ENCODE measurements around the gene CRYBG1.
"Not testable (repeated sequence)": the region's sequence is repeated elsewhere in the genome, so short reads cannot be mapped to it uniquely, and the experiment has no call there.

The CRYBG1 gene

DNA sequence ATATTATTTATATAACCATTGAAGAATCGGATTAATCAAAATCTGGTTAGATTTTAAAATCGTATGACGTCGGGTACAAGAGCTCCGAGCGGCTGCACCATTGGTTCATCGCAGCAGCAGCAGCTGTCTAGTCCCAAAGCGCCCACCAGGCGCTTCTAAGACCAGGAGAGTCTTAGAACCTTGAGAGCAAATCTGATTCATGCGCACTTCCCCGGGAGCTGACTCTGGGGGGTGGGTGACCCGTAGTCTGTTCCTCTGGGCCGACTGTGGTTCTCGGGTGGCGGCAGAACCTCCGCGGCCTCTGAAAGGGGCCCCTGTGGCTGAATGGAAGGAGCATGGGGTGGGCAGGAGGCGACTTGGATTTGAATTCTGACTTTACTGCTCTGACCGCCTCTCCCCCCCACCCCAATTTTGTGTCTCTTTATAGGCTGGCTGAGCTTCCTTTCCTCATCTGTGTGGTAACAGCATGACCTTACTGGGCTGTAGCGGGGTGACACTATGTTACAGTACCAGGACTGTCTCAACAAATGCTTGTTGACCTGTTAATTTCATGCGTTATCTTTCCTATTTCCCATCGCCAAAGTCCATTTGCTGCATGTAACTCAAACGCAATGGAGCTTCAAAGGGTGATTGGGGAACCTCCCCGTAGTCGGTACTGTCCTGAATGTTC is 149.0 kb downstream of the CRYBG1 start:
- DNase-seq, result peak; percentile 58

DNA sequence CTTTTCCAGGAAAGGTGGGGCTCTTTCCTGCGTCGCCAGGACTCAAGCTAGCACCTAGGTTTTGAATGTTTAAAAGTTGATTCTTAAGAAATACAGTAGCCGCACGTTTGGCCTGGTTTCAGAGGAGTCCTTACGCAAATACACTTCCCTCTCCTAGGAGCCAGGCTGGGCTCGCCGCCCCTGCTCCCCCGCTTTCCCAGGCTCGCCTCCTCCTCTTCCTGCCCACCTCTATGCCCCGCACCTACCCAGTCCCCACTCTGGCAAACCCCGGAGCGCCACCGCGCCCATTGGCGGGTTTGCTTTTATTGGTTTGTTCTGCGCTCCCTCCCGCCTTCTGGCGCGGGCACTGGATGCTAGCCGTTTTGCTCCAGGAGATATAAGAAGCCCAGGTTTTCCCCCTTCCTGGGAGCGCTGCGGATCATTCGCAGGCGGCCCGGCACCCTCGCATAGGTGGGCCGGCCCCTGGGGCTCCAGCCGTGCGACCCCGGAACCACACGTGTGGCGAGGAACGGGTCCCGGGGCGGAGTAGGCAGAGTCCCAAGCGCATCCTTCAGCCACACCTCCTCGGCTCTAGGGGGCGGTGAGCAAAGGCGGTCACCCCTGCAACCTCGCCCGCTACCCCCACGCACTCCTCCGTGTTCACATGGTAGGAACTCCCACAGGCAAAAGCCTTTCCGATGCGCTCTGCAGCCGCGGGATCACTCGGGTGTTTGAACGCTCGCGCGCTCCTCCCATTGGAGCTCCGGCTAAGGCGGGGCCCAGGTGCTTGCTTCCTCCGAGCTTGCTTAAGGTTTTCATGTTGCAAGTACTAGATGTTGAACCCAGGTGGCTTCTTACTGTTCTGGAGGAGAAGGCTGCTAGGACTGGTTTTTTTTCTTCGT is 149.8 kb downstream of the CRYBG1 start:
- DNase-seq, result peak; percentile 69

DNA sequence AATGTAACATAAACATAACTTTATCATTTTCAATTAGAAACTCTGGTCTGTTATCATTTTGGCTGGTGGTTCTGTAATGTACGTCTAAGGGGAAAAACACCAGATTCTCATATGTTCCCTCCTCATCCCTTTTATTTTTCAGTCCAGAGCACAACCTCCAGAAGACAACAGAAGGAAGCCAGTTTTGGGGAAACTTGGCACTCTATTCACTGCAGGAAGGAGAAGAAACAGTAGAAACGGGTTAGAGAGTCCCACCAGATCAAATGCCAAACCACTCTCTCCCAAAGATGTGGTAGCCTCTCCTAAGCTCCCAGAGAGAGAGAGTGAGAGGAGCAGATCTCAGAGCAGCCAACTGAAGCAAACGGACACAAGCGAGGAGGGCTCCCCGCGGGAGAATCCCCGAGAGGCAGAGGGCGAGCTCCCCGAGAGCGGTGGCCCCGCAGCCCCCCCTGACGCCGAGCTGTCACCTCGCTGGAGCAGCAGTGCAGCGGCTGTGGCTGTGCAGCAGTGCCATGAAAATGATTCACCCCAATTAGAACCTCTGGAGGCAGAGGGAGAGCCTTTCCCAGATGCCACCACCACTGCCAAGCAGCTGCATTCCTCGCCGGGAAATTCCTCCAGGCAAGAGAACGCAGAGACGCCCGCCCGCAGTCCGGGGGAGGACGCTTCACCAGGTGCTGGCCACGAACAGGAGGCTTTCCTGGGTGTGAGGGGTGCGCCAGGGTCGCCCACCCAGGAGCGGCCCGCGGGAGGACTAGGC is 151.0 kb downstream of the CRYBG1 start:
- peak; percentile 36 for DNase-seq

DNA sequence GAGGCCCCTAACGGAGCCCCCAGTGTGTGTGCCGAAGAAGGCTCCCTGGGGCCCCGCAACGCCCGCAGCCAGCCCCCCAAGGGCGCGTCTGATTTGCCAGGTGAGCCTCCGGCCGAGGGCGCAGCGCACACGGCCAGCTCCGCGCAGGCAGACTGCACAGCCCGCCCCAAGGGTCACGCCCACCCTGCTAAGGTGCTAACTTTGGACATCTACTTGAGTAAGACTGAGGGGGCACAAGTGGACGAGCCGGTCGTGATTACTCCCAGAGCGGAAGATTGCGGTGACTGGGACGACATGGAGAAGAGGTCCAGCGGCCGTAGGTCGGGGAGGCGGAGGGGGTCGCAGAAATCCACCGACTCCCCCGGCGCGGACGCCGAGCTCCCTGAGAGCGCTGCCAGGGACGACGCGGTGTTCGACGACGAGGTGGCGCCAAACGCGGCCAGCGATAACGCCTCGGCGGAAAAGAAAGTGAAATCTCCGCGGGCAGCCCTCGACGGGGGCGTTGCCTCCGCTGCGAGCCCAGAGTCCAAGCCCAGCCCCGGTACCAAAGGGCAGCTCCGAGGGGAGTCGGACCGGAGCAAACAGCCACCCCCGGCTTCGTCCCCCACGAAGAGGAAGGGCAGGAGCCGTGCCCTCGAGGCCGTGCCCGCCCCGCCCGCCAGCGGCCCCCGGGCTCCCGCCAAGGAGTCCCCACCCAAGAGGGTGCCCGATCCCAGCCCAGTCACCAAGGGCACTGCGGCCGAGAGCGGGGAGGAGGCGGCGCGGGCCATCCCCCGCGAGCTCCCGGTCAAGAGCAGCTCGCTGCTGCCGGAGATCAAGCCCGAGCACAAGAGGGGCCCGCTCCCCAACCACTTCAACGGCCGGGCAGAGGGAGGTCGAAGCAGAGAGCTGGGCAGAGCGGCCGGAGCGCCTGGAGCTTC is 151.8 kb downstream of the CRYBG1 start:
- DNase-seq, result peak; percentile 74

DNA sequence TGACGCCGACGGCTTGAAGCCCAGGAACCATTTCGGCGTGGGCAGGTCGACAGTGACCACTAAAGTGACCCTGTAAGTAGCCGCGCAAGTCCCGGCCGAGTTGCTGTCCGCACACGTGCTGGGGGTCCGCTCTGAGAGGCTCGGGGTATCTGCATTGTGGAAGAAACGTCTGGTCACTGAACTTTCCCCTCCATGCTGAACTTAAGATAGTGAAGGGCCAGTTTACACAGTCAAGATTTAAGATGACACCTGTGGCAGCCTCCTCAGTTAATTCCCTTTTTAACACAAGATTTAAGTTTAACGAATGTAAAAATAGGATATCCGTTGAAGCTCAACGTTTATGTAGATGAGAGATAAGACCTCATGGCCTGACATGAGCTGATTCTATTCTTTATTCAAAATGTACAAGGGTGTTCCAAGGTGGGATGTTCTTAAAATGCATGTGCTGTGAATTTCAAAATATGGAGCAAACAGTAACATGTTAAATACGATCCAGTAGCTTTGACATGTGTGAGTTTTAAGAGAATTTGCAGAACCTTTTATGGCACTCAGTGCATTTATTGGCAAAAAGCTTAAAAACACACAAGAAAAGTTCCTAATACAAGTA is 152.6 kb downstream of the CRYBG1 start:
- DNase-seq, result no peak

DNA sequence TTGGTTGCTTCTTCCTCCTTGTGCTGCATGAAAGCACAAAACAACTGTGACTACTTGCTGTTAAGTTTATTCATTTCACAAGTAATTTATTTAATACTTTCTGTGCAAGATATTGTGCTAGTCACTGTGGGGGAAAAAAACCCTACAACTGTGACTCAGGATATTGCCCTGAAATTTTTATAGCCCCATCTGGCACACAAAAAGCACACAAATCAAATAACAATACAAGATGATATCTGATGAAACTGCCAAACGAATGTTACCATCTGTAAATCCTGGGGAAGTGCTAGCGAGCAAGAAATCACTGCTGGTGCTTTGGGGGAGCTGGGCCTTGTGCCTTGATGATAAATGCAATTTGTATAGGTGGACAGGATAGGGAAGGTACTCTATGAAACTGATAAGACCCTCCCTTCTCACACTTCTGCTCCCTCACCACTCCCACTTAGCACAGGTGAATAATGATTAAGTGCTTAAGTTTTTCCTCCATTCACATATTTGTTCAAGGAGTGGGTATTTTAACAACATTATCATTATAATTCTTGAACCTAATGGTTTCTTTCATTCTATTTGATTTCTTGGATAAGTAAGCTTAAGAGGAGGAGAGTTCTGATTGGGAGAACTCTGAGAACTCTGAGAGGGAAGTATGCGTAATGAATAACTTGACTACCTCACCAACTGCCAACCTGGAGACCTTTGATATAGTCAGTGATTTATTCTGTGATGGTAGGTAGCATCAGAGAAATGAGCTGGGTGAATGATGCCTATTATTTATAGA is 153.5 kb downstream of the CRYBG1 start:
- no peak for DNase-seq

DNA sequence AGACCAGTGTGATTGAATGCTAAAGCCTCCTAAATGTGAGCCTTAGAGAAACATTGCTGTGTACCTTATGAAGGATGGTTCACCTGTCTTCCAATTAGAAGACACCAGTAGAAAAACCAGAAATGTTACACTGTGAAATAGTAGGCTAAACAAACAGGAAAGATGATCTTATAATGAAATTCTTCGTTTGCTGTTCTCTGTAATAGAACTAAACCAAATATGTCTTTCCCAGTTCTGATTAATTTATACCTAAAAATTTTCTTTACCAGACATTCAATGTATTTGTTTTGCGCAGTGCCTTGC is 154.0 kb downstream of the CRYBG1 start:
- DNase-seq, result no peak

DNA sequence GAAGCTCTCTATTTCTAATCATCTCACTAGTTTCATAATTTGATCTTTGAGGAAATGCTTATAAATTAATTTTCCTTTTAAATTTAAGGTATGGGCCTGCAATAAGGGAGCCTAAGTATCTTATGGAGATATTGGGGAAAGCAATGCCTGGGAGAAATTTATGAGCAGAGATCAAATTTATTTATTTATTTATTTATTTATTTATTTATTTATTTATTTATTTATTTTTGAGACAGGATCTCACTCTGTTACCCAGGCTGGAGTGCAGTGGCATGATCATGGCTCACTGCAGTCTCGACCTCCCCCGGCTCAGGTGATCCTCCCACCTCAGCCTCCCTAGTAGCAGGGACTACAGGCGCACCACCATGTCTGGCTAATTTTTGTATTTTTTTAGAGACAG is 155.1 kb downstream of the CRYBG1 start:
- not testable (repeated sequence) for DNase-seq

DNA sequence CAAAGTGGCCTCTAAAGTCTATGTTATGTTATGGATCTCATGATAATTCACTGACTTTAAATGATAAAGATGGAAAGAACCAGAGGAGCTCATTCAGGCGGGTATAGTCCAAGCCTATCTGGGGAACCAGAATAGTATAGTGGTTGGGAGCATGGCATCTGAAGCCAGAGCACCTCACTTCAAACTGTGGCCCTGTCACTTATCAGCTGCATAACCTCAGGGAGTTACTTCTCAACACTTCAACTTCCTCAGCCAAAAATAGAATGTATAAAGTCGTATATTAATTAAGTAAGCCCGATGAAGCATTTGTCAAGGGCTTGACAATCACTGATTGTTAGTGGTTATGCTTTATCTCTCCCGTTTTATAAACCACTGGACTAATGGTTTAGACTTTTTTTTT is 156.1 kb downstream of the CRYBG1 start:
- no peak for DNase-seq

DNA sequence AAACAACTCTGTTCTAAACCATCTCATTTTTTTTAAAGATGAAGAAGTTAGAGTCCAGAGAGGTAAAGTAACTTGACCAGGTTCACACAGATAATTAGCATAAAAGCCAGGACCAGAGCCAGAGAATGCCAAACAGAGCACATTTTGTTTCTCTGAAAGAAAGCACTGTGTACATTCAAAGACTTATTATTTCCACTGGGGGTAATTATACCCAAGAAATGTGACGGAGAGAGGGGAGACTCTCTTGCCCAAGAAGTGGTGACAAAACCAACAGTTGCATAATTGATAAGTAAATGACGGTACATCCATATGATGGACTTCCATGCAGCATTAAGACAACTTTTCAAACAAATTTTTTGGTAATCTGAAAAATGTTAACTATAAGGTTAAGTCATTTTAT is 157.2 kb downstream of the CRYBG1 start:
- DNase-seq, result no peak

DNA sequence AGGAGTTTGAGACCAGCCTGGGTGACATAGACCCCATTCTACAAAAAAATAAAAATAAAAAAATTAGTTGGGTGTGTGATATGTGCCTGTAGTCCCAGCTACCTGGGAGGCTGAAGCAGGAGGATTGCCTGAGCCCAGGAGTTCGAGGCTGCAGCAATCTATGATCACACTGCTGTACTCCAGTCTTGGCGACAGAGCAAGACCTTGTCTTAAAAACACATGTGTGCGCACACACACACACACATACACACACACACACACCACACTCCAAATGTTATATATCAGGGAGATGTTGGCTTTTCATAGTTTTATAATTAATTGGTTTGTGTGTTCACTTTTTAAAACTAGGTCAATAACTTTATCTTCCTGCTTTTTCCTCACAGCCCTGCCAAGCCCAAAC is 158.2 kb downstream of the CRYBG1 start:
- DNase-seq, result no peak

DNA sequence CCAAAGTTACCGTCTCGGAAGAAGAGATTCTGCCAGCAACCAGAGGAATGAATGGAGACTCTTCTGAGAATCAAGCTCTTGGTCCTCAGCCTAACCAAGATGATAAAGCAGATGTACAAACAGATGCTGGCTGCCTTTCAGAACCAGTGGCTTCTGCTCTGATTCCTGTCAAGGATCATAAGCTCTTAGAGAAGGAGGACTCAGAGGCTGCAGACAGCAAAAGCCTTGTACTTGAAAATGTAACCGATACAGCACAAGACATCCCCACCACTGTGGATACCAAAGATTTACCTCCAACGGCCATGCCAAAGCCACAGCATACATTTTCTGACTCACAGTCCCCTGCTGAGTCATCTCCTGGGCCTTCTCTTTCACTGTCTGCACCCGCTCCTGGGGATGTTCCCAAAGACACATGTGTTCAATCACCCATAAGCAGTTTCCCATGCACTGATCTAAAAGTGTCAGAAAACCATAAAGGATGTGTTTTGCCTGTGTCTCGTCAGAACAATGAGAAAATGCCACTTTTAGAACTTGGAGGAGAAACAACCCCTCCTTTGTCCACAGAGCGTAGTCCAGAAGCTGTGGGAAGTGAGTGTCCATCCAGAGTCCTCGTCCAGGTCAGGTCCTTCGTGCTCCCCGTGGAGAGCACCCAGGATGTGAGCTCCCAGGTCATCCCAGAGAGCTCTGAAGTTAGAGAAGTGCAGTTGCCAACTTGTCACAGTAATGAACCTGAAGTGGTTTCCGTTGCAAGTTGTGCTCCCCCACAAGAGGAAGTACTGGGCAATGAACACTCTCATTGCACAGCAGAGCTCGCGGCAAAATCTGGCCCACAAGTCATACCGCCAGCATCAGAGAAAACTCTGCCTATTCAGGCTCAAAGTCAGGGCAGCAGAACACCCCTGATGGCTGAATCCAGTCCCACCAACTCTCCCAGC is 159.2 kb downstream of the CRYBG1 start:
- DNase-seq, result peak; percentile 82

DNA sequence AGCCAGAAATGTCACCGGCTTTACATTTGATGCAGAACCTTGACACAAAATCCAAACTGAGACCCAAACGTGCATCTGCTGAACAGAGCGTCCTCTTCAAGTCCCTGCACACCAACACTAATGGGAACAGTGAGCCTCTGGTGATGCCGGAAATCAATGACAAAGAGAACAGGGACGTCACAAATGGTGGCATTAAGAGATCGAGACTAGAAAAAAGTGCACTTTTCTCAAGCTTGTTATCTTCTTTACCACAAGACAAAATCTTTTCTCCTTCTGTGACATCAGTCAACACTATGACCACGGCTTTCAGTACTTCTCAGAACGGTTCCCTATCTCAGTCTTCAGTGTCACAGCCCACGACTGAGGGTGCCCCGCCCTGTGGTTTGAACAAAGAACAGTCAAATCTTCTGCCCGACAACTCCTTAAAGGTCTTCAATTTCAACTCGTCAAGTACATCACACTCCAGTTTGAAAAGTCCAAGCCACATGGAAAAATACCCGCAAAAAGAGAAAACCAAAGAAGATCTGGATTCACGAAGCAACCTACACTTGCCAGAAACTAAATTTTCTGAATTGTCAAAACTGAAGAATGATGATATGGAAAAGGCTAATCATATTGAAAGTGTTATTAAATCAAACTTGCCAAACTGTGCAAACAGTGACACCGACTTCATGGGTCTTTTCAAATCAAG is 160.3 kb downstream of the CRYBG1 start:
- DNase-seq, result peak; percentile 89

DNA sequence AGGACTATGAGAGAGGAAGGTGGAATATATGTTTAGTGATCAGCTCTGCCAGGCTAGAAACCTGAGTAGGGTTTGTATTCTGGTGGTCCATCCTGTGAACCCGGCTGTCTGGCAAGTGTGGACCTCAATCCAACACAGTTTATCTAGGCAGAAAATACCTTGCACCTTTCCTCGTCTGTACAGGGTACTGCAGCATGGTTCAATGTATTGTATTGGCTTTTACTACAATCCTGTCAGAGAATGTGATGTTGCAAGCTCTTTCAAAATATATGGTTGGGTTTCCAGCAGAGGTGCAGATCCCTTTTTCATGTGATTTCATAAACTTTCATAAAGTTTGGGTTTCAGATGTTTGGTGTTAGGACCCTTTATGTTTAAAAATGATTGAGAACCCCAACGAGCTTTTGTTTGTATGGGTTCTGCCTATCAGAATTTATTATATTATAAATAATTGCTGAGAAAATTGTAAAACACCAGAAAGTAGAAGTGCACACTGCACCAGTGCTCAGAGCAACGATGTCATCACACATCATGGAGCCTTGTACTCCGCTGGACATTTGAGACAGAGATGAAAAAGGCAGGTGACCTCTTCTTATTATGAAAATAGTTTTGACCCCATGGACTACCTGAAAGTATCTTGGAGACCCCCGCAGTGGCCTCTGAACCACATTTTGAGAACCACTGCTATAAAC is 162.2 kb downstream of the CRYBG1 start:
- no peak for DNase-seq

DNA sequence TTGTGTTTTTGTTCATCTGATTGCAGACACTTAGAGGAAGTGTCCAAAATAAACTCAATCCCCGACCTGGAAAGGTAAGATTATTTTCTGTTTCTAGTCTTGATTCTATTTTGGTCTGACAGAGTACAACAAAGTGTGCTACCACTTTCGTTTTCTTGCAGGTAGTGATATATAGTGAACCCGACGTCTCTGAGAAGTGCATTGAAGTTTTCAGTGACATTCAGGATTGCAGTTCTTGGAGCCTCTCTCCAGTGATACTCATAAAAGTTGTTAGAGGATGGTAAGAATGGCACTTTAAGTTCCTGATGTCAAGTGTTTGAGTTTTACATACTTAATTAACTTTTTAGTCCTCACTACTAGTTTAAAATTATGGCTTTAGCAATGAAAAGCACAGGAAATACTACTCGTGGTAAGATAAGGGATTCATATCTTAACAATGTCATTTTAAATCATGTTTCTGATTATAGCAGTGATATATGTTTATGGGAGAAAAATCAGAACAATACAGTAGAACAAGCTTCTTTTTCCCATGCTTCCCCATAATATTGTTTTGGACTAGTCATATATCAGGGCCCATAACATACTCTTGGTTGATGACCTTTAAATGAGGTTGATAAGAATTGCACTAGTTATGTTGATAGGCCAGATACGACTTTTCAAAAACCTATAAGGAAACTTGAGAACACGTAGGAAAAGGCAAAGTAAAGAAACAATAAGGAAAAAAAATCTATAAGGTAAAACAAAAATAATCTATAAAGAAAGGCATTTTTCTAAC is 164.8 kb downstream of the CRYBG1 start:
- no peak for DNase-seq

DNA sequence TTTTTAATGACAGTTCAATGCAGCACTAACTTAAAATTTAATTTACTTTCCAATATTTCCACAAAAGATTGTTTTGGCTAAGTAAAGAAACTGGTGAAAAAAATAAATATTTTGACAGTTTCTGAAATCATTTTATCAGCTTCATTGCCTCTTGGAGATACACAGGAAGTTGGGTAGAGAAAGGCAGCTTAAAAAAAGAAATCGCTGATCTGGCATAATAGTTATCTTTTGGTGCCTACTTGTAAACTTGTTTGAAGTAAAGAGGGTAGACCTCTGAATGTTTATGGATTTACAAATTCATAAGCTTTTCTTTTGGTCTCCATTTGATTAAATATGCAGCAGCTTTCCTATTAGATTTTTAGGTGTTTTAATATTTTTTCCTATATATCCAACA is 165.4 kb downstream of the CRYBG1 start:
- DNase-seq, result no peak

DNA sequence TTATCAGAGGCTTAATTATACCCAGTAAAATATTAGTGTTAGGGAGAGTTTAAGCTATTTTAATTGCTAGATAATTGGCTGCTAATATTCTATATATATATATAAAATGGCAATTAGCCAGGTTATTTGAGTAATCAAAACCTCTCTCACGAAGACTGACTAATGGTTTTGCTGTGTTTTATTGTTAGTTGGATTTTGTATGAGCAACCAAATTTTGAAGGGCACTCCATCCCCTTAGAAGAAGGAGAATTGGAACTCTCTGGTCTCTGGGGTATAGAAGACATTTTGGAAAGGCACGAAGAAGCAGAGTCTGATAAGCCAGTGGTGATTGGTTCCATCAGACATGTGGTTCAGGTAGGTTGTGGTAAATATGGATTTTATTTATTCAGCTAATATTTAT is 166.6 kb downstream of the CRYBG1 start:
- DNase-seq, result no peak

DNA sequence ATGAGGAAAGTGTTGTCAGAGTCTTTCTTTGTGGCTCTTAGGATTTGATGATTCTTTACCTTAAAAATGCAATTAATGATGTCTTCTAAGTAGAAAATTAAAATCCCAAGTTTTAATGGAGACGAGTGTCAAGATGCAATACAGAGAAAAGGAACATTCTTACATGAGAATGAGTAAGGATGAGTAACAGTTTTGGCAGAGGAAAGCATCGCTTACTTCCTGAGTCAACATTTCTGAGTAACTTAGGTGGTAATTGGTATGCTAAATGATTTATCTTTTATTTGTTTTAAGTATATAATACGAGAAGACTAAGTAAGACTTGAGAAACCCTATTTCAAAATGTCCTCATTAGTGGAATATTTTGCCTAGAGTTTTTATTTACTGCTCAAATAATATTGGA is 167.5 kb downstream of the CRYBG1 start:
- no peak for DNase-seq

Measured in CD4-positive, alpha-beta T cell treated with Interleukin-15 for 1 hour (primary cell).